Heart left ventricle (tissue), 16 donors: ENCODE results near the gene LEFTY2. TPM values are rescaled to one million over a fixed set of nuclear protein-coding genes. Genes with fewer than 3 reads are reported as not detected.
"Not testable (repeated sequence)": the region's sequence is repeated elsewhere in the genome, so short reads cannot be mapped to it uniquely, and the experiment has no call there.

Source experiments
- ATAC-seq, 4 donors: fragments of 200-7000 bp; cut with Tn5 transposase; one replicate each; pipeline ENCODE4 v1.9.1; 2020 to 2022; ENCODE audit warnings: moderate library complexity in 4 of 4, mild to moderate bottlenecking in 3 of 4, moderate number of reproducible peaks in 1 of 4
- DNase-seq, 5 donors: peaks; one replicate each; pipeline ENCODE4 v3.0.0-alpha.2; 2020
- H3K27ac ChIP-seq, 12 donors: fragments of 200-600 bp; sonication (generic) in 4 of 12; one replicate each; pipeline versions ENCODE4 v1.5.0 to v1.8.0; 2016 to 2022; ENCODE audit warnings: mild to moderate bottlenecking in 2 of 12
- H3K27me3 ChIP-seq, 9 donors: fragments of 200-600 bp; sonication (generic) in 2 of 9; one replicate each; pipeline versions ENCODE4 v1.5.1 to v1.8.0; 2016 to 2022; ENCODE audit warnings: mild to moderate bottlenecking in 3 of 9
- H3K36me3 ChIP-seq, 9 donors: fragments of 200-600 bp; sonication (generic) in 2 of 9; one replicate each; pipeline versions ENCODE4 v1.5.0 to v1.8.0; 2018 to 2022; ENCODE audit warnings: mild to moderate bottlenecking in 2 of 9
- H3K4me1 ChIP-seq, 12 donors: fragments of 200-600 bp; sonication (generic) in 4 of 12; one replicate each; pipeline versions ENCODE4 v1.5.0 to v1.8.0; 2016 to 2022; ENCODE audit warnings: mild to moderate bottlenecking in 3 of 12
- H3K4me3 ChIP-seq, 12 donors: fragments of 200-600 bp; sonication (generic) in 4 of 12; one replicate each; pipeline versions ENCODE4 v1.5.0 to v1.8.0; 2017 to 2022; ENCODE audit warnings: mild to moderate bottlenecking in 9 of 12, moderate library complexity in 4 of 12
- H3K9me3 ChIP-seq, 12 donors: fragments of 200-600 bp; sonication (generic) in 4 of 12; one replicate each; pipeline versions ENCODE4 v1.5.0 to v1.8.0; 2016 to 2022; ENCODE audit warnings: mild to moderate bottlenecking in 1 of 12
- CTCF ChIP-seq, 12 donors: fragments of 200-600 bp; sonication (generic) in 4 of 12; IDR thresholded peaks; one replicate each; pipeline versions ENCODE4 v1.5.0 to v1.8.0; 2018 to 2022; ENCODE audit warnings: antibody characterized with exemption in 12 of 12, mild to moderate bottlenecking in 5 of 12
- POLR2A ChIP-seq, 2 donors: fragments of 450-650 bp; IDR thresholded peaks; one replicate each; pipeline ENCODE4 v1.6.1; 2017; ENCODE audit warnings: antibody characterized with exemption in 2 of 2, mild to moderate bottlenecking in 2 of 2, moderate library complexity in 2 of 2
- WGBS, 4 donors: extraction: QIAGEN DNeasy Blood & Tissue Kit in 2 of 4; methylation state at CpG; one replicate each; pipeline versions ENCODE4 v1.1.5 to v1.1.7; 2013 to 2018; 5-methylcytosine and 5-hydroxymethylcytosine counted together
- intact Hi-C, 10 donors: fragments of 100-400 bp; cut with DNase I; formaldehyde crosslinking; loops; one replicate each; pipeline versions ENCODE4 v1.11.1 to v1.14.2; 2022
- polyA plus RNA-seq, 2 donors: library from polyadenylated mRNA; stranded (reverse); fragments of 200-250 nt; gene quantifications; one replicate each; pipeline ENCODE4 v1.2.3, GENCODE V29; 2013
- total RNA-seq, 9 donors: library from RNA; depleted of rRNA in 2 of 9; stranded (reverse); fragments of >200 nt in 2 of 9; fragmentation: NEBNext Ultra II Directional in 3 of 9; extraction: Animal tissue kit (Norgen Biotek cat#: 25700) in 3 of 9; gene quantifications; one replicate each; pipeline versions ENCODE4 v1.1.0 to v1.2.4, GENCODE V29; 2016 to 2023
- donor health status: ischemic (EF 13 %, LVEDD 7.1; RV severe dilation, severe dysfunction).
- donor health status: healthy with polysubstance abuse.
- donor health status: DM: no; HTN: yes; CAD: no.
- donor health status: DM: no; HTN: no; CAD: no.
- donor health status: ischemic (EF 25% LVEDD 6.9; RV normal size, moderate dysfunction).
- donor health status: ischemic (EF 25% LVEDD 5.7; RV mildly dilated, moderate dysfunction).
- donor health status: healthy.
- donor health status: DM: yes; HTN: yes; CAD: no.
- donor health status: ischemic (EF 35%, LVEDD 5.7; RV mildly dilated, moderate dysfunction).
- donor health status: nonischemic (EF 11% LVEDD 7.7; RV severe dilation, severe dysfunction).
- donor health status: DM: yes; HTN: yes; CAD: no.
- donor health status: PGD.
- donor health status: ischemic (EF 29% LVEDD 5.4; RV normal size, mild dysfunction).
- donor health status: nonischemic (EF 23%, LVEDD 6.1; RV moderate dilation, normal function).

LEFTY2 gene
- total and polyA plus RNA-seq, 11 donors: 0.11 to 1.8 (median 0.29) TPM; not detected in 1

GRCh38 chr1:225974454-225974853, 33.4 kb upstream of the LEFTY2 start:
- H3K27me3 ChIP-seq: no peaks in the 10 kb centered on the region
- H3K27ac ChIP-seq: no peak overlapping the region
- WGBS, 4 donors: 84 to 98% (median 91%) methylated on average over 6 to 10 of the region's 10 CpGs
- no peak overlapping the region for H3K4me3 ChIP-seq
- ATAC-seq: no peak
- peaks cover 0 to 5% (median 0%) of the 10 kb centered on the region in 12 donors for H3K4me1 ChIP-seq
- DNase-seq: no peak
- H3K9me3 ChIP-seq: no peaks in the 10 kb centered on the region
- H3K36me3 ChIP-seq: peaks cover 0 to 20% (median 13%) of the 10 kb centered on the region in 9 donors
- intact Hi-C loops: loop anchor here in 9 of 10 donors (2.0 to 10.0 kb wide), 10 partner anchors 60 to 660 kb away; partner anchors contain the start of gene SRP9 (in 5 of the 9)
- no peak for TF ChIP-seq CTCF (IDR thresholded peaks at IDR 0.05)
- no peak for TF ChIP-seq POLR2A (IDR thresholded peaks at IDR 0.05)

GRCh38 chr1:225973158-225973557, 32.1 kb upstream of the LEFTY2 start:
- 67 to 78% (median 74%) methylated on average over 5 of the region's 5 CpGs for WGBS, 4 donors
- no peak for ATAC-seq
- TF ChIP-seq CTCF (IDR thresholded peaks at IDR 0.05) (no peak), POLR2A (IDR thresholded peaks at IDR 0.05) (no peak)
- intact Hi-C loops: loop anchor here in 8 of 10 donors (2.0 to 10.0 kb wide), 8 partner anchors 58 to 658 kb away; partner anchors contain the start of gene SRP9 (in 5 of the 8)
- H3K27ac ChIP-seq: no peak overlapping the region
- peaks cover 0 to 5% (median 0%) of the 10 kb centered on the region in 12 donors for H3K4me1 ChIP-seq
- H3K36me3 ChIP-seq: peaks cover 0 to 9% (median 5%) of the 10 kb centered on the region in 9 donors
- no peak for DNase-seq
- no peaks in the 10 kb centered on the region for H3K27me3 ChIP-seq
- no peak overlapping the region for H3K4me3 ChIP-seq
- no peaks in the 10 kb centered on the region for H3K9me3 ChIP-seq

GRCh38 chr1:225972344-225973152, 31.5 kb upstream of the LEFTY2 start:
- Histone ChIP-seq H3K9me3 (no peaks in the 10 kb centered on the region), H3K4me3 (no peak overlapping the region), H3K27ac (no peak overlapping the region), H3K4me1 (peaks cover 0 to 5% (median 0%) of the 10 kb centered on the region in 12 donors), H3K36me3 (peaks cover 0 to 4% (median under 1%) of the 10 kb centered on the region in 9 donors), H3K27me3 (no peaks in the 10 kb centered on the region)
- intact Hi-C loops: loop anchor here in 8 of 10 donors (2.0 to 10.0 kb wide), 8 partner anchors 58 to 658 kb away; partner anchors contain the start of gene SRP9 (in 5 of the 8)
- no peak for DNase-seq
- no peak for ATAC-seq
- WGBS, 4 donors: 83 to 93% (median 88%) methylated on average over 14 to 15 of the region's 15 CpGs
- no peak for TF ChIP-seq CTCF (IDR thresholded peaks at IDR 0.05)
- no peak for TF ChIP-seq POLR2A (IDR thresholded peaks at IDR 0.05)

- 82 to 93% (median 87%) methylated on average over 16 of the region's 16 CpGs for WGBS, 4 donors
- not testable (repeated sequence) for H3K27ac ChIP-seq, H3K9me3 ChIP-seq, DNase-seq, H3K4me1 ChIP-seq, H3K4me3 ChIP-seq, H3K27me3 ChIP-seq, H3K36me3 ChIP-seq, ATAC-seq
- intact Hi-C loops: loop anchor here in 8 of 10 donors (5.0 to 10.0 kb wide), 7 partner anchors 56 to 656 kb away; partner anchors contain the start of gene SRP9 (in 5 of the 8)
These were observed 29.7 kb upstream of the LEFTY2 start for GRCh38 chr1:225970592-225971157.

GRCh38 chr1:225969751-225970150, 28.7 kb upstream of the LEFTY2 start:
- intact Hi-C loops: loop anchor here in 8 of 10 donors (5.0 to 10.0 kb wide), 7 partner anchors 55 to 655 kb away; partner anchors contain the start of gene SRP9 (in 5 of the 8)
- DNase-seq, H3K27ac ChIP-seq, H3K4me3 ChIP-seq, H3K27me3 ChIP-seq, ATAC-seq, H3K36me3 ChIP-seq, H3K9me3 ChIP-seq, H3K4me1 ChIP-seq: not testable (repeated sequence)
- WGBS, 4 donors: 94 to 100% (median 96%) methylated on average over 1 to 28 of the region's 28 CpGs
